GM21526 (cell line): ENCODE measurements around the gene AKR1D1.
"Not testable (repeated sequence)": the region's sequence is repeated elsewhere in the genome, so short reads cannot be mapped to it uniquely, and the experiment has no call there.

Experiments used
- ATAC-seq: cut with Tn5 transposase; IDR thresholded peaks from one replicate; pipeline ENCODE4 v1.9.1; 2021; ENCODE audit warnings: moderate library complexity; ENCODE audit not compliant: unreplicated experiment, low FRiP score

Gene AKR1D1

DNA sequence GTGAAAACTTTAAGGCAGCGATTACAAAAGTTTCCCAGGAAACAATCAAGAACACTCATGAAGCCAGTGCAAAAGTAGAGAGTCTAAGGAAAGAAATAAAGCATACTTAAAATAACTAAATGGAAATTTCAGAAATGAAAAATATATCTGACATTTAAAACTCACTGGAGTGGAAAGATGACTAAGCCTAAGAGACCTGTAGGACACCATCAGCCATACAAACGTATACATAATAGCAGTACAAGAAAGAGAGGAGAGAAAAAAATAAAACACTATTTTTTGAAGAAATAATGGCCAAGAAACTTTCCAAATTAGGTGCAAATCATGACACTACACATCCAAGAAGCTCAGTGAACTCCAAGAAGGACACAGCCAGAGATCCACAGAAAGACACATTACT is 5.4 kb upstream of the AKR1D1 start:
- ATAC-seq, result no peak

DNA sequence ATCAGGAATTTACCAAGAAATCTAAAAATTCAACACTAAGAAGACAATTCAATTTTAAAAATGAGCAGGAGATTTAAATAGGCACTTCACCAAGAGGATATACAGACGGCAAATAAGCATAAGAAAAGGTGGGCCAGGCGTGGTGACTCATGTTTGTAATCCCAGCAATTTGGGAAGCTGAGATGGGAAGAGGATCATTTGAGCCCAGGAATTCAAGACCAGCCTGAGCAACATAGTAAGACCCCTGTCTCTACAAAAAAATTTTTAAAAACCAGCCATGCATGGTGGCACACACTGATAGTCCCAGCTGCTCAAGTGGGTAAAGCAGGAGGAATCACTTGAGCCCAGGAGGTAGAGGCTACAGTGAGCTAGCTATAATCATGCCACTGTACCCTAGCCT is 3.5 kb upstream of the AKR1D1 start:
- no peak for ATAC-seq

DNA sequence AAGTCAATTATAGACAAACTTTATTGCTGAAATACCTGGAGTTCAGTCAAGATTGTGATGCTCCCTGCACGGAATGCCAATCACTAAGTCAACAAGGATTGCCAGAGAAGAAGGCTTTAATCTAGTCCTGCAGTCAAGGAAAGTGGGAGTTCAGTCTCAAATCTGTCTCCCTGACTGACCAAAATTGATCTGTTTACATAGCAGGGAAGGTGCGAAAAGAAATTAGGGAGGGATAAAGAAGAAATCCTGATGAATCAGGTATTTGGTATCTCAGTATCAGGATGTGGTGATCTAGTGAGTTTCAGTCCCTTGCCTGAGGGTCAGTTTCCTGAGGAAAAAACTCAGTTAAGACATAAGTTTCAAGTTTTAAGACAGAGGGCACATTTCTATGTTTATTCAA is 2.1 kb upstream of the AKR1D1 start:
- no peak for ATAC-seq

DNA sequence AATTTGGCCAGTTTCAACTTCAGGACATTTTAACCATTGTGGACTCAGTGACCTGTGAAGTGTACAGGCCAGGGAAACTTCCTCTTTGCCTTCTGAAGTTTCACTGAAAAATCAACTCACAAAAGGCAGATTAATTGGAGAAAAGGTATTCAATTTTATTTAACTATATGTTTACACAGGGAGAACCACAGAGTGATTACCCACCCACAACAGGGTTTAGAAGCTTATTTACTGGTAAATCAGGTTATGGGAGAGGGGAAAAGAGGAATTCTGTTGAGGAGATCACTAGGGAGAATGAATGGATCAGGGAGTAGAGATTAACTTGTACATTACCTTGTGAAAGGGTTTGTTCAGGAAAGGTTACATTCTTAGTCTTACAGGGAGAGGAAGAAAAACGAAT is 1.7 kb upstream of the AKR1D1 start:
- ATAC-seq, result no peak

DNA sequence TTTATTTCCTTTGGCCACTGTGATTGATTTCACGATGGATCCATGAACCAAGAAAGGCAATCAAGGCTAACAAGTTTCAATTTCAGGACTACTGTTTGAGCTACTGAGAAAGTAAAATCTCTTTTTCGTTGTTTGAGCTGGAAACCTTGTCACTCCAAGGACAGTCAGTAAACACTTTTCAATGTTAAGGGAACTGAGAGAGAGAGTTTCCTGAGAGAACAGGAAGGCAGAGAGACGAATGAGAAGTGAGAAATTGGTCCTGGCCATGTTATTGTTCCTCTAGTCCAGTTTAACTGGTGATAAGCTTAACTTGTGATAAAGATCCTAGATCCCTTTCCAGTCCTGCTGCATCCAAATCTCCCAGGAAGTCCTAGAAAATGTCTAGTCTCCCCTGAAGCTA is 909 bp upstream of the AKR1D1 start:
- ATAC-seq, result no peak

DNA sequence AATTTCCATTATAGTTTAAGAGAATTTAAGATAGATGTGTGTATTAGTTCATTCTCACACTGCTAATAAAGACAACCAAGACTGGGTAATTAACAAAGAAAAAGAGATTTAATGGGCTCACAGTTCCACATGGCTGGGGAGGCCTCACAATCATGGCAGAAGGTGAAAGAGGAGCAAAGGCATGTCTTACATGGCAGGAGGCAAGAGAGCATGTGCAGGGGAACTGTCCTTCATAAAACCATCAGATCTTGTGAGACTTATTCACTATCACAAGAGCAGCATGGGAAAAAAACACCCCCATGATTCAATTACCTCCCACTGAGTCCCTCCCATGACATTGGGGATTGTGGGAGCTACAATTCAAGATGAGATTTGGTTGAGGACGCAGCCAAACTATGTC is 473 bp upstream of the AKR1D1 start:
- not testable (repeated sequence) for ATAC-seq

DNA sequence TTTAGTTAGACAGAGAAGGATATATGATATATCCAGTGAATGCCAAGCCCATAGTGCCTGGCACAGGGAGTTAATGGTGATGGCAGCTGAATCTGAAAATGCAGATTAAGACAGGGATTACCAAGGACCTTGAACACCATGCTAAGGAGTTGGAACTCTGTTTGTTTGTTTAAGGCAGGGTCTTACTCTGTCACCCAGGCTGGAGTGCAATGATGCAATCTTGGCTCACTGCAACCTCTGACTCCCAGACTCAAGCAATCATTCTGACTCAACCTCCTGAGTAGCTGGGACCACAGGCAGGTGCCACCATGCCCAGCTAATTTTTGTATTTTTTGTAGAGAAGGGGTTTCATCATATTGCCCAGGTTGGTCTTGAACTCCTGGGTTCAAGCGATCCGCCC is 1.6 kb downstream of the AKR1D1 start:
- no peak for ATAC-seq

DNA sequence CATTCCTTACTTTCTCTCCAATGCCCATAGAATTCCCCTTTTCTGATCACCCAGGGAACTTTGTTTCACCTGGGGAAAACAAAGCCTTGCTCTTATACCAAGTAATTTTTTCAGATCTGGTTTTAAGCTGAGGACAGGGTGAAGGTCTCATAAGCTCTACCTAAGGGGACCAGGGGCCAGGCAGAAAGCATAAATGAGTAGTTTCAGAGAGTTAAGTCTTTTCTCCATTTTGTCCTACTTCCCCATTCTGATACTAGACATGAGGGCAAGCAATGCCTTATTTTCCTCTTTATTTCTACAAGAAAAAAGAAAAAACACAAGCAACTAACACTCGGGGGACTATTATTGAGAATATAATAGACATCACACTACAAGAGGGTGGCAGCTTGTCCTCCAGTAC is 2.9 kb downstream of the AKR1D1 start:
- no peak for ATAC-seq

DNA sequence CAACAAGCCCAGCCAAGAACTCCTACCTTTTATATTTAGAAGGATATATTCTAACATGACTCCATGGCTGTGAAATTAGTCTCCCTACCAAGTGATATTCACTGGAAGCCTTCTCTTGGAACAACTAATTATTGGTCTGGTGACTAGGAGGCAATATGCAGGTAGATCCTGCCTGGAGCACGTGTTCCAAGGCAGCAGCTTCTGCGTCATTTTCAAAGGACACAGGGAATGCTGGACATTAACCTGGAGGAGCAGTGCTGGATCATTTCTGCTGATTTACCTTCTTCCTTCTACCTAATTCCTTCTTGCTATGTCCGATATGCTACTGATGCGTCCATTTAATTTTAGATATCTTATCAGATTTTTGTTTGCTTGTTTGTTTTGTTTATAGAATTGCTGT is 5.6 kb downstream of the AKR1D1 start:
- ATAC-seq, result no peak

DNA sequence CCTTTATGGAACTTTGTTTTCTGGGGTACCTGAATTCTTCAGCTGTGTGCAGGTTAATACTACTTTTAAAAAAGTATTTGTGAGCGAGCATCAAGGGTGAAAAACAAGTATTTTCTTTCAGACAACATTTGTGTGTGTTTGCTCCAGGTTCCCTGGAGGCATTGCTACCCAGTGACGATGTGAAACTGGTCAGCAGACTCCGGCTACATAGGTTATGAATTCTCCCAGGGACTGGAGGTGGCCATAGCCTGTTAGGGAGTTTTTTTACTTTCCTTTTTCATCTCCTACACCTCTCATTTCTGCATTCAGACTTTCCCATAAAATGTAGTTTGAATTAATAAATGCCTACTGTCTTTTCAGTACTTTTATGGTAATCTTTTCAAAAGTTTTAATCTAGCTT is 7.6 kb downstream of the AKR1D1 start:
- no peak for ATAC-seq

DNA sequence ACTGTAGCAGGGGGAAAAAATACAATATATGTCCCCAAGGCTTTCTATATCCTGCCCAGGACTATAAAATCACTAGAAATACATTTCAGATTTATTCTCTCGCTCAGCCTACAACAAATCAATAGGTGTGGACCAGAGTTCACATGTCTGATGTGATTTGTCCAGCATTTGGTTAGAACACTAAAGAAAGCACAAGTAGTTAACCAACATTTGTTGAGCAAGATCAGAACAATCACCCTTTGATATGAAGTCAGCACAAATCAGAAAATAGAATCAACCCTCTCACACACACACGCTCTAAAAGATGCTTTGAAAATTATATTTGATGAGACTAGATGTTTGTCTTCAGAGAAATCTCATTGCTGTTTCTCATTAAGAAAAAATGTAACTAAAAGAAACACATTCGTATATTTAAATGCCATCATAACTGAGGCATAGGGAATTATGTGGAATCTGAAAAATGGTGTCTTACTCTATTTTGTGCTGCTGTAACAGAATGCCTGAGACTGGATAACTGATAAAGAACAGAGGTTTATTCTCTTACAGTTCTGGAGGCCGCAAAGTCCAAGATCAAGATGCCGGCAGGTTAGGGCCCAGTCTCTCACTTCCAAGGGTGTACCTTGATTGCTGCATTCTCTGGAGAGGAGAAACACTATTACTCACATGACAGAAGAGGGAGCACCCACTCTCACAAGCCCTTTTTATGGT is 10.5 kb downstream of the AKR1D1 start:
- ATAC-seq, result no peak

DNA sequence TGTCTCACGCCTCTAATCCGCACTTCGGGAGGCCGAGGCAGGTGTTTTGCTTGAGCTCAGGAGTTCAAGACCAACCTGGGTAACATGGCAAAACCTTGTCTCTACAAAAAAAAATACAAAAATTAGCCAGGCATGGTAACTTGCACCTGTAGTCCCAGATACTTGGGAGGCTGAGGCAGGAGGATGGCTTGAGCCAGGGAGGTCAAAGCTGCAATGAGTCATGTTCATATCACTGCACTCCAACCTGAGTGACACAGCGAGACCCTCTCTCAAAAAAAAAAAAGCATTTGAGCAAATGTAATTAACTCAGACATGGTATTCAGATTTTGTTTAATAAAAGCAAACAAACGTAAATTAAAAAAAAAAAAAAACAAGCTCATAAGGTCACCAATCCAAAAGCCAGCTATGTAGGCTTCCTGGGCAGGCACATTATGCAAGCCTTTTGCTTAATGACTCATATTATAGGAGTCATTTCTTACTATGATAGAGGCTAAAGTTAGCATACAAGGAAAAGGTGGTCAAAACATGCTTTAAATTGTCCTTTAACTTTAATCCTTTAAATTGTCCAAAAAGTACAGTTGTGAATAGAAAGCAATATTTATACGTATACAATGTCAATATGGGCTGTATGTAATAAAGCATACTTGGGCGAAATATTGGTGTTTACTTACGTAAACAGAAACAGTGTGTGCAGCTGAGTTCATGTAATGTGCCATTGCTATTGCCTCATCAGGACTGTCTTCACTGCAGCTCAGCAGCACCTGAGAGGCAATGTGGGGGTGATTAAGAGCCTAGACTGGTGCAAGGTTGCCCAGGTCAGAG is 13.0 kb downstream of the AKR1D1 start:
- ATAC-seq, result no peak

DNA sequence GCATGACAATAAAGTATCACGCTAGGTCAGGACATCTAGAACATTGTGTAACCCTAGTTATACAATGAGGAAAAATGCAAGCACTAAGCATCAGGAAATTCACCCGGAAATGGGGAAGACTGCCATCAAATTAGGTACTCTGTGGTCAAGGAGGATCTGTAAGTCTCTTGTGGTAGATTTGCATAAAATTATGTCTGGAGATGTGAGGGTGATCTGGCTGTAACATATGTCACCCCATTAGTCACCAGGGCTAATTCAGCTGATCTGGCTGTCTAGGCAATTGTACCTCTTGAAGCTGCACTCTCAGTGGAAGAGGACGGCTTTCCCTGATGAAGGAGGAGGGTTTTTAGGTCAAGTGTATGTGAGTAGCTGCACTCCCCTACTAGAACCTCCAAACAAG is 14.8 kb downstream of the AKR1D1 start:
- no peak for ATAC-seq

DNA sequence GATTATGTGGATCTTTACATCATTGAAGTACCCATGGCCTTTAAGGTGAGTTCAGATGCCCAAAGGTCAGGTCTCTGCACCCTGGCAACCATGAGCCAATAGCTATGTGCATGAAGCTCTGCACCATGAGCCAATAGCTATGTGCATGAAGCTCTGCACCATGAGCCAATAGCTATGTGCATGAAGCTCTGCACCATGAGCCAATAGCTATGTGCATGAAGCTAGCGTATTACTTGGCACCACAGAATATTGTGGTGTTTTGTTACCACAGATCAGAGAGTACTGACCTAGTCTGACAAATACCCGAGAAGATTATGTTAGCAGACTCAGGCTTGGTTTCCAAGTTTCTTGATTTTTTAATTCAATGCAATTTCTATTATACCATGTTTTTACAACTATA is 15.6 kb downstream of the AKR1D1 start:
- not testable (repeated sequence) for ATAC-seq

DNA sequence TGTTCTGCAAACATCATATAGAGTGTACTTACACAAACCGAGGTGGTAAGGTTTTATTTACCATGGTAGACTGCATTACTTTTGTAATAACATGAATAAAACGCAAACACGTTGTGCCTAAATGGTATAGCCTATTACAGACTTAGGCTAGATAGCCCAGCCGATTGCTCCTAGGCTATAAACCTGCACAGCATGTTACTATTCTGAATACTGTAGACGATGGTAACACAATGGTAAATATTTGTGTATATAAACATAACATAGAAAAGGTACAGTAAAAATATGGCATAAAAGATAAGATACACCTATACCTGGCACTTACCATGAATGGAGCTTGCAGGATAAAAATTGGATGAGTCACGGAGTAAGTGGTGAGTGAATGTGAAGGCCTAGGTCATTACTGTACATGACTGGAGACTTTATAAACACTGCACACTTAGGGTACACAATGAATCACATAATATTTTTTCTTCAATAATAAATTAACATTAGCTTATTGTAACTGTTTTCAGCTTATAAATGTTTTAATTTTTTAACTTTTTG is 16.3 kb downstream of the AKR1D1 start:
- ATAC-seq, result no peak

DNA sequence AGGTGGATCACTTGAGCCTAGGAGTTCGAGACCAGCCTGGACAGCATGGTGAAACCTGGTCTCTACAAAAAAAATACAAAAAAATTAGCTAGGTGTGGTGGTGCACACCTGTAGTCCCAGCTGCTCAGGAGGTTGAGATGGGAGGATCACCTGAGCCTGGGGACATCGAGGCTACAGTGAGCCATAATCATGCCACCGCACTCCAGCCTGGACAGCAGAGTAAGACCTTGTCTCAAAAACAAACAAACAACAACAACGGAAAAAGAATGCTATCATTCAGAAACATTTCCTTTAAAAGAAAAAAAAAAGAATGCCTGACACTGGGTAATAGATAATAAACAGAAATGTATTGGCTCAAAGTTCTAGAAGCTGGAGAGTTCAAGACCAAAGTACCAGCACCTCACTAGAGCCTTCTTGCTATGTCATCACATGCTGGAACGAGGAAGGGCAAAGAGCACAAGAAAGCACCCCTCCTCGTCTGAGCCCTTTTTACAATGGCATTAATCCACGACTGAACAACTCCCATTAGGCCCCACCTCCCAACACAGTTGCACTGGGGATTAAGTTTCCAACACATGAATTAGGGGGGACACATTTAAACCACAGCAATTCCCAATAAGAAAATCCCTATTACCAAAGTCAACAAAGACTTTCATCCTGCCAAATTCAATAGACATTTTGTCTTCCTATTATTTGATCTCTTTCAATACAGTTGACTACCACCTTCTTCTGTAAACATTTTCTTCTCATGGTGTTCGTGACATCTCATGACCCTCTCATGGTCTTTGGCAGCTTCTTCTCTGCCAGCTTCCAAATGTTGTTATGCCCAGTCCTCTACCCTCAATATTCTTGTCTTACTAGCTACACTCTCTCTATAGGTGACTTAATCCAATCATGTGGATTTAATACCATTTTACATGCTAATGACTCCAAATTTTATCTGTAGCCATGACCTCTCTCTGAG is 20.0 kb downstream of the AKR1D1 start:
- ATAC-seq, result no peak

DNA sequence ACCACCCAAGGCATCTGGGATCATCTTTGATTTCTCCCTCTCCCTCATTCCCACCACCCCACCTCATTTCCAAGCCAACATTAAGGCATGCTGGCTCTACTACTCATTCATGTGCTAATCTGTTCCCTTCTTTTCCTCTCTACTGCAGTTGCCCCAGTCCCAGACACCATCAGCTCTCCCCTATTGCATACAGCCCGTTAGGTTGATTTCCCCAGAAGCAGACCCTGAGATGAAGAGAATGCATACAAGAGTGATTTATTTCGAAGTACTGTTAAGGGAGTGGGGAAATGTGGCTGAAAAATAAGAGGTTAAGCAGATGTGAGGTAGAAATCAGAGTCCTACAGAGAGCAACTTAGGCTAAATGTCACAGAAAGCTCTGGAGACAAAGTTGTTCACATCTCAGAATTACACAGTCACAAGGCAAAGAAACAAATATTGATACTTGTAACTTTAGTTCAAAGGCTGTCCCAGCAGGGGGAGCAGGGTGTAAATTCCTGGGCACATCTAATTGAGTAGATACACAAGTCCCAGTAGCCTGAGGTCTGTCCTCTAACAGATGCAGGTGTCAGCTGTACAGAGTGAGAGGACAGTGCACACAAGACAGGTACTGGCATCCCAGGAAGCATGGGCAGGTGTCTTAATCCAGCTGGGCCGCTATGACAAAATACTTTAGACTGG is 20.9 kb downstream of the AKR1D1 start:
- ATAC-seq, result peak; percentile 66

DNA sequence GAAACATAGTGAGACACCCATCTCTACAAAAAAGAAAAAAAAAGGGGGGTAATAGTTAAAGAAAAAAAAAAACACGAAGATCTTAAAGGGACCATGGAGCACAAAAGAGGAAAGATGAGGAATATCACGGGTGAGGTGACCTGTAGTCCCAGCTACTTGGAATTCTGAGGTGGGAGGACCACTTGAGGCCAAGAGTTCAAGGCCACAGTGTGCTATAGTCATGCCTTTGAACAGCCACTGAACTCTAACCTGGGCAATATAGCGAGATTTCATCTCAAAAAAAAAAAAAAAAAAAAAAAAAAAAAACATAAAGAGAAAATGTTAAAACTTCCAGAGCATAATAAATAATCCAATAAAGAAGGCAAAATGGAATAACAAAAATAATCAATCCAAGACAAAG is 23.6 kb downstream of the AKR1D1 start:
- no peak for ATAC-seq

DNA sequence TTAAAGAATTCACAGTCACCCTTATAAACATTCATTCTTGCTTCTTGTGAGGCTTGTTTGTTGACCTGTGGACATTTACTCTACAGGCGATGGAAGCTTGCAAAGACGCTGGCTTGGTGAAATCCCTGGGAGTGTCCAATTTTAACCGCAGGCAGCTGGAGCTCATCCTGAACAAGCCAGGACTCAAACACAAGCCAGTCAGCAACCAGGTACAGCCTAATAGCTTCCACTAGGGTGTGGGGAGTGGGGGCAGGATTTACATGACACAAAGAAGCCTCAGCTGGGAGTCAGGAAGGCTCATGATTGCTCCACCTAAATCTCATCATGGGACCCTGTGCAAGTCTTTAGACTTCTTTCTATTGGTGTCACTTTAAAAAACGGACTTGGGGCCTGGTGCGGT is 29.0 kb downstream of the AKR1D1 start:
- no peak for ATAC-seq

DNA sequence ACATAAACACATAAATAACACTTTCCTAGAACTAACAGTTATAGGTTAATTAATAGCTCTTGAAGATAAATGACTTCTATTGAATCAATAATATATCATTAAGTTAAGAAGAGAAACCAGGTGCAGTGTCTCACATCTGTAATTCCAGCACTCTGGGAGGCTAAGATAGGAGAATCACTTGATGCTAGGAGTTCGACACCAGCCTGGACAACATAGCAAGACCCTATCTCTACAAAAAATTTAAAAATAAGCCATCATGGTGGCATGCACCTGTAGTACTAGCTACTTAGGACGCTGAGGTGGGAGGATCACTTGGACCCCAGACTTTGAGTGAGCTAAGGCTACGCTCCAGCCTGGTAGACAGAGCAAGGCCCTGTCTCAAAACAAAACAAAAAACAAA is 38.8 kb downstream of the AKR1D1 start:
- no peak for ATAC-seq
